NOMO-1 treated with DMSO at 0.1 percent for 48 hours (cell line): ENCODE measurements around the gene NEK4.
A peak's percentile ranks its signal among the peaks of the same experiment; 100 is the strongest.
"Not testable (repeated sequence)": the region's sequence is repeated elsewhere in the genome, so short reads cannot be mapped to it uniquely, and the experiment has no call there.

Experiments
- DNase-seq: peaks from one replicate; lab custom pipeline; 2025; ENCODE audit not compliant: unreplicated experiment; lab: John Stamatoyannopoulos, UW

NEK4 gene

DNA sequence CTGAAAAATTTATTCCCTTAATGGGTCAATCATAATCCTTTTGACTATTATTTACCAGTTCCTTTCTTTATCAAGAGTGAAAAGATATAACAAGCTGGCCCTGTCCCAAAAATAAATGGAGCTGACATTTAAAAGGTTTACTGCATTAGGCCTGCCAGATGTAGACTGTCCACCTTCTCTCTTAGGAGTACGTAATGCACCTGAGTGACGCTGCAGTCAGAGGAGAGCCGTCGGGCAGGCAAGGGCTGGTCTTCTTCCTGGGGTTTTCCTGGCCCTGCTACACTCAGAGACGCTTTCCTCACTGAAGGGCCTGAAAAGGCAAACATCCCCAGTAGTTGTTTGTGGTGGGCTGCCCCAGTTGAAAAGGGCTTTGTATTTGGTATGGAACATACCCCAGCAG lies 27.6 kb downstream of the NEK4 start:
- DNase-seq: no peak

DNA sequence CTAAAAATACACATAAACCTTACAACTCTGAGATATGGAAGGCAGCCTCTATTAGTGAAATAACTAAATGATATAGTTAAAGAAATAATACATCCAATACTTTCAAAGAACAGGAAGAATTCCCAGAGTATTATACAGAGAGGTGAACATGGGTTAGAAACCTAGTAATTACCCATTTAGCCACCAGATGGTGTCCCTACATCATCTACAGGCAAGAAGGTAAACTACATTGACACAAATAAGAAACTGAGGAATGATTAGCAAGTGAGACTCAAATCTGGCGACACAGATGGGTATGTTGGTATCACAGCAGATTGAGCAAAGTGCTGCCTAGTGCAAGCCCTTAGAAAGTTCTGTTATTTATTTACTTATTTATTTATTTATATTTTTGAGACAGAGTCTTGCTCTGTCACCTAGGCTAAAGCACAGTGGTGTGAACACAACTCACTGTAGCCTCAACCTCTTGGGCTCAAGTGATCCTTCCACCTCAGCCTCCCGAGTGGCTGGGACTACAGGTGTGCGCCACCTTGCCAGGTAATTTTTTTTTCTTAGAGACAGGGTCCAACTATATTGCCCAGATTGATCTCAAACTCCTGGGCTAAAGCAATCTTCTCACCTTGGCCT lies 28.2 kb downstream of the NEK4 start:
- DNase-seq: peak; percentile 31

DNA sequence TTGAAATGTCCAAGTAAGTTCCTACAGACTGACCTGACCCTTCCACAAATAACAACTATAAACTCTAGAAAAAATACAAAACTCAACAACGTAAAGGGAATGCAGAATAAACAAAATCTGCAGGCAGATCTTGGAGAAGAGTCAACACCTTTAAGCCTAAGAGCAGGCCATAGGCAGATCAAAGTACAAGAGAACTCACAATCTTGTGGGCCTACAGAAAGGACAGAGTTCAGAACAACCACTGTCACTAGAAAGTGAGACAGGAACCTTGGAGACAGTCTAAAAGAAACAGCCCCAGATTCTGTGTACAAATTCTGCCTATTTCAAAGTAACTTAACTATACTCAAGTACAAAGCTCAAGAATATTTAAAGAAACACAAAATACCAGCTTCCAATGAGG lies 31.0 kb downstream of the NEK4 start:
- no peak for DNase-seq

DNA sequence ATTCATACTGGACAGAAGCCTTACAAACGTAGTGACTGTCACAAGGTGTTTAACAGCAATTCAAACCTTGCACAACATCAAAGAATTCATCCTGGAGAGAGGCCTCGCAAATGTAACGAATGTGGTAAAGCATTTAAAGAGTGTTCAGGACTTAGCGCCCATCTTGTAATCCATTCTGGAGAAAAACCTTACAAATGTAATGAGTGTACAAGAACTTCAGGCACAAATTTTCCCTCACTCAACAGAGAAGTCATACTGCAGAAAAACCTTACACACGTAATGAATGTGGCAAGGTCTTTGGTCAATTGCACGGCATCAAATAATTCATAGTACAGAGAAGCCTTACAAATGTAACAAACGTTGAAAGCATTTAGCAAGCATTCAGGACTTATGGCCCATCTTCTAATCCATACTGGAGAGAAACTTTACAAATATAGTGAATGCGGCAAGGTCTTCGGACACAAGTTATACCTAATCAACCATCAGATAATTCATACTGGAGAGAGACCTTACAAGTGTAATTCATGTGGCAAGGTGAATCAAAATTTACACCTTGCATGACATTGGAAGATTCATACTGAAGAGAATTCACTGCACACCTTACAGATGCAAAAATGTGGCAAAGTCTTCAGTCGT lies 37.4 kb downstream of the NEK4 start:
- no peak for DNase-seq

DNA sequence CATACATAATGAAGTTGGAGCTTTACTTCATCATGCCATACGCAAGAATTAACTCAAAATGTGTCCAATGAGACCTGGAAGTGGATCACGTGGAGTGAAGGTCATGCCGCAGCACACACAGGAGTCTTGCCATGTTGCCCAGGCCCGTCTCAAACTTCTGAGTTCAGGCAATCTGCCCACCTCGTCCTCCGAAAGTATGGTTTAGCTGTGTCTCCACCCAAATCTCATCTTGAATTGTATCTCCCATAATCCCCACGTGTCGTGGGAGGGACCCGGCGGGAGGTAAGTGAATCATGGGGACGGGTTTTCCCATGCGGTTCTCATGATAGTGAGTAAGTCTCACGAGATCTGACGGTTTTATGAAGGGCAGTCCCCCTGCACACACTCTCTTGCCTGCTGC lies 39.1 kb downstream of the NEK4 start:
- no peak for DNase-seq

DNA sequence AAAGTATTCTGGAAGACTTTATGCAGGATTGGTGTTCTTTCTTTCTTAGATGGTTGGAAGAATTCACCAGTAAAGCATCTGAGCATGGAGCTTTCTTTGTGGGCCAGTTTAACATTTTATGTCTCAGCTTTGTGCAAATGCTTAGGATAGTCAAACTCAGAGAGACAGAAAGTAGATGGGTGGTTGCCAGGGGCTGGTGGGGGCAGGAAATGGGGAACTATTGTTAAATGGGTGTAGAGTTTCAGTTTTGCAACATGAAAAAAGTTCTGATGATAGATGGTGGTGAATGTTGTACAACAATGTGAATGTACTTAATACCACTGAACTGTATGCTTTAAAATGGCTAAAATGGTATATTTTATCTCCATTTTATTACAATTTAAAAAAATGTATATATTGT lies 40.1 kb downstream of the NEK4 start:
- peak; percentile 42 for DNase-seq

DNA sequence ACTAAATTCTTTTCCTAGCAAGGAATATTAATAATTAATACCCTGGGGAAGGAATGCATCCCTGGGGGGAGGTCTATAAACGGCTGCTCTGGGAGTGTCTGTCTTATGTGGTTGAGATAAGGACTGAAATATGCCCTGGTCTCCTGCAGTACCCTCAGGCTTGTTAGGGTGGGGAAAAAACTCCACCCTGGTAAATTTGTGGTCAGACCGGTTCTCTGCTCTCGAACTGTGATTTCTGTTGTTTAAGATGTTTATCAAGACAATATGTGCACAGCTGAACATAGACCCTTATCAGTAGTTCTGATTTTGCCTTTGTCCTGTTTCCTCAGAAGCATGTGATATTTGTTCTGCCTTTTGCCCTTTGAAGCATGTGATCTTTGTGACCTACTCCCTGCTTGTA lies 42.0 kb downstream of the NEK4 start:
- DNase-seq: not testable (repeated sequence)

DNA sequence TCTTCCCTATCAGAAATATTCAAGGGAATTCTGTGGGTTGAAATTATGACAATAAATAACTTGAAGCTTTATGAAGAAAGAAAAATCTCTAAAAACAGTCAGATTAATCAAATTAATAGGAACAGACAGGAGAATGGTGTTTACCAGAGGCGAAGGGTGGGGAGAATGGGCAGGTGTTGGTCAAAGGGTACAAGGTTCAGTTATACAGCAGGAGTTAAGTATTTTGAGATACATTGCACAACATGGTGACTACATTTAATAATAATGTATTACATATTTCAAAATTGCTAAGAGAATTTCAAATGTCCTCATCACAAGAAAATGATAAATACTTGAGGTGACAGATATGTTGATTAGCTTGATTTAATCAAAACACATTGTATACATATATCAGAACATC lies 46.2 kb downstream of the NEK4 start:
- DNase-seq: no peak

DNA sequence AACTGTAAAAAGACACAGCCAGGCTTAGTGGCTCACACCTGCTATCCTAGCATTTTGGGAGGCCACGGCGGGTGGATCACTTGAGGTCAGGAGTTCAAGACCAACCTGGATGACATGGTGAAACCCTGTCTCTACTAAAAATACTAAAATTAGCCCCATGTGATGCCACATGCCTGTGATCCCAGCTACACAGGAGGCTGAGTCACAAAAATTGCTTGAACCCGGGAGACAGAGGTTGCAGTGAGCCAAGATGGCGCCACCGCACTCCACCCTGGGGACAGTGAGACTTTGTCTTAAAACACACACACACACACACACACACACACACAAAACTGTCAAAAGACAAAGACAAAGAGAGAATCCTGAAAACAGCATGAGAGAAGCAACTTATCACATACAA lies 46.8 kb downstream of the NEK4 start:
- no peak for DNase-seq

DNA sequence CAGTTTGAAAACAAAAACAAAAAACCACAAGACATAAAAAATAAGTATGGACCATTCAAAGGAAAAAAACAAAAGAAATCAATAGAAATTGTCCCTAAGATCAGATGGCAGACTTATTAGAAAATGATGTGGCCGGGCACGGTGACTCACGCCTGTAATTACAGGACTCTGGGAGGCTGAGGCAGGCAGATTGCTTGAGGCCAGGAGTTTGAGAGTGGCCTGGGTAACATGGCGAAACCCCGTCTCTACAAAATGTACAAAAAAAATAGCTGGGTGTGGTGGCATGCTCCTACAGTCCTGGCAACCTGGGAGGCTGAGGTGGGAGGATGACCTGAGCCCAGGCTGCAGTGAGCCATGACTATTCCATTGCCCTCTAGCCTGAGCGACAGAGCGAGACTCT lies 48.2 kb downstream of the NEK4 start:
- DNase-seq: peak; percentile 10

DNA sequence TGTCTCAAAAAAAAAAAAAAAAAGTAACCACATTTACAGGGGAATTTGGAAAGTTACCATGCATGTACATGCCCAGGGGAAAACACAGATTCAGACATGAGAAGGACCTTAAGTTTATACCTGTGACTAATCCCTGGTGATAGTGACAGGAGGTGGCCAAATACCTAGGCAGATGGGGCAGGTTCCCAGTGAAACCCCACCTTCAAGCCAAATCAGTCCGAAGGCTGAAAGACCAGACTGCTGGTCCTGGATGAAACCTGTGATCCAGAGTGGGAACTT lies 49.1 kb downstream of the NEK4 start:
- DNase-seq: no peak

DNA sequence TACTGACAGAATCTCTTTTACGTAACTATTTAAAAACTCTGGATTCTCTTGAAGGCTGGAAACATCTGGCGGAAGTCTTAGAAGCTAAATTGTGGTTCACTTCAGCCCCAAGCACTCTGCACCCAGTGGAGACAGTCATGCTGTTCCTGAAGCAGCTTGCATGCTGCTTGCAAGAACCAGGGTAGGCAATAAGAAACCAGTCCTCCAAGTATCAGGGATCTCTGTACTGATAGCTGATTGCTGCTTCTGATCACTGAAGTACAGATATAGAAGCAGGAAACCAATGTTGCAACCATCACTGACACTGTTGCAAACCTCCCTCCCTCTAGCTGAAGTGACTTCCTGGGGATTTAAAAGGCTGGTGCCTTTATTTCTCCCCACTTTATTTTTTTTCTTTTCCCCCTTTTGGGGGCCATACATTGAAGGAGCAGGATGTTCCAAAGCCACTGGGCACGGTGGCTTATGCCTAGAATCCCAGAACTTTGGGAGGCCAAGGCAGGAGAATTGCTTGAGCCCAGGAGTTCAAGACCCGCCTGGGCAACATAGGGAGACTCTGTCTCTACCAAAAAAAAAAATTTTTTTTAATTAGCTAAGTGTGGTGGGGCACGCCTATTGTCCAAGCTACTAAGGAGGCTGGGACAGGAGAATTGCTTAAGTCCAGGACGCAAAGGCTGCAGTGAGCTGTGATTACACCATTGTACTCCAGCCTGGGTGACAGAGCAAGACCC lies 49.6 kb downstream of the NEK4 start:
- peak; percentile 97 for DNase-seq

DNA sequence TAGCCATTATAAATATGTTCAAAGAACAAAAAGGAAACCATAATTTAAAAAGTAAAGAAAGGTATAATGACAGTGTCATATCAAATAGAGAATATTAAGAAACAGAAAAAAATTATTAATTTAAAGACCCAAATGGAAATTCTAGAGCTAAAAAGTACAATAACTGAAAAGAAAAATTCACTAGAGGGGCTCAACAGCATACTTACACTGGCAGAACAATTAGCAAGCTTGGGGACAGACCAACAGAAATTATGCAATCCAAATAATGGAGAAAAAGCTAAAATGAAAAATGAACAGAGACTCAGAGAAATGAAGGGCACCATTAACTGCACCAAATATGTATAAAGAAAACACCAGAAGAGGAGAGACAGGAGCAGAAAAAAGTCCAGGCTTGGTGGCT lies 51.1 kb downstream of the NEK4 start:
- DNase-seq: no peak

DNA sequence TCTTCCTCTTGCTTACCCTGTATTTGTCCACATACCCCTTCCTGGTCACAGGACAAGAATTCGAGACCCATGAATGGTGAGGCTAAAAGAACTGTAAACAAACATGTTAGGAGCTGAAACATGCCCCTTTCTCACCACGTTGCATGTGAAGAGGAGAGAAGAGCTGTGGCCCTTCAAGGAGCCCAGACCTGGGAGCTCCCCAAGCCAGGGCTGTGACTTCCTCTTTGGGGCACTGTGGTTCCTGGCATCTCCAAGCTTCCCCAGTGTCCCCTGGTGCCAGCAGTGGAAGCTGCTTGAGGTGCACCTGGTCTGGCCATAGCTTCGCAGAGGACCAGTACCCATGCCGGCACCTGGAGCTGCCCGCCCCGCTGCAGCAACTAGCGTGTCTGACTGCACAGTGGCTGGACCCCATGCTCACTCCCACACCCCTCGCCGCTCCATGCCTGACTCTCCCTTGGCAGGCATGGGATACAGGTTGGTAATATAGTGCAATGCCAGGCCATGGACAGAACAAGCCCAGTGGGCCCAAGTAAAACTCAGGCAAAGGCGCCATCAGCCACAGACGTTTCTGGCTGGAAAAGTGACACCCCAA lies 54.9 kb downstream of the NEK4 start:
- no peak for DNase-seq

DNA sequence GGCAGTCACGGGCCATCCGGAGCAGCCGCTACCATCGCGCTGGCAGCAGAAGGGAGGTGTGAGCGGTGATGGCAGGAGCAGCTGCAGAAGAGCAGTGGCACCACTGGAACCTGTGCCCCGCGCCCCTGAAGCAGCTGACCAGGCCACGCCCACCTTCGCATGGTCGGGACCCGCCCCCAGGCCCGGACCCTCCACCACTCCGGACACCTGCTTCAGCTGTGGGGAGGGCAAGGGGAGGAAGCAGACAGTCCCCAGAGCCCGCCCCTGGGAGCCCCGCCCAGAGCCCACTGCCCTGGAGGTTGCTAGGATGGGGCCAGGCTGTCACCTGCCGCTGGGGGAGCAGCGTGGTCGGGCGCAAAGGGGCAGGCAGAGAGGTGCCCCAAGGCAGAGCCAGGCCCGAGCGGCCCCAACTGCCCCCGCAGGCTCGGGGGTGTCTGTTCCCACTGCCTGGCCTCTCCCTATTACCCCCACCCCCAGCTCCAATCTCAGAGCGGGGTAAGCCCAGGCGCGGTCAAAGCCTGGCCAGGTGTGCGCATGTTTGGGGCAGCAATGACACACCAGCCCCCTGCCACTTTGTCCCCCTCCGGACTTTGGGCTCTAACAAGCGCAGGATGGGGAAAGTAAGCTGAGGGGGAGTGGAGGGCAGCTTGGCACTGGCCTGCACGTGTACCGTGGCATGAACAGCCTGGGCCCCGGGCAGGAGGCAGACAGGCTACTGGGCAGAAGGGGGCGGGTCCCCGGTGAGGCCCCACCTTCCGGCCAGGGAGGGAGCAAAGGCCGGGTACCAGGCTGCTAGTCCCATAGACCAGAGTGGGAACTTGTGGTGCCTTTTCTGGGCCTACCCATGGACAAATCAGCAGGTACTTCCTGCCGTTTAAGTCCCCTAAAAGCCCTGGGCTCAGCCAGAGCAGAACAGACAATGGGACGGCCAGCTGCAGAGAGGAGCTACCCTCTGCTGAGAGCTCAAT lies 56.1 kb downstream of the NEK4 start:
- no peak for DNase-seq

DNA sequence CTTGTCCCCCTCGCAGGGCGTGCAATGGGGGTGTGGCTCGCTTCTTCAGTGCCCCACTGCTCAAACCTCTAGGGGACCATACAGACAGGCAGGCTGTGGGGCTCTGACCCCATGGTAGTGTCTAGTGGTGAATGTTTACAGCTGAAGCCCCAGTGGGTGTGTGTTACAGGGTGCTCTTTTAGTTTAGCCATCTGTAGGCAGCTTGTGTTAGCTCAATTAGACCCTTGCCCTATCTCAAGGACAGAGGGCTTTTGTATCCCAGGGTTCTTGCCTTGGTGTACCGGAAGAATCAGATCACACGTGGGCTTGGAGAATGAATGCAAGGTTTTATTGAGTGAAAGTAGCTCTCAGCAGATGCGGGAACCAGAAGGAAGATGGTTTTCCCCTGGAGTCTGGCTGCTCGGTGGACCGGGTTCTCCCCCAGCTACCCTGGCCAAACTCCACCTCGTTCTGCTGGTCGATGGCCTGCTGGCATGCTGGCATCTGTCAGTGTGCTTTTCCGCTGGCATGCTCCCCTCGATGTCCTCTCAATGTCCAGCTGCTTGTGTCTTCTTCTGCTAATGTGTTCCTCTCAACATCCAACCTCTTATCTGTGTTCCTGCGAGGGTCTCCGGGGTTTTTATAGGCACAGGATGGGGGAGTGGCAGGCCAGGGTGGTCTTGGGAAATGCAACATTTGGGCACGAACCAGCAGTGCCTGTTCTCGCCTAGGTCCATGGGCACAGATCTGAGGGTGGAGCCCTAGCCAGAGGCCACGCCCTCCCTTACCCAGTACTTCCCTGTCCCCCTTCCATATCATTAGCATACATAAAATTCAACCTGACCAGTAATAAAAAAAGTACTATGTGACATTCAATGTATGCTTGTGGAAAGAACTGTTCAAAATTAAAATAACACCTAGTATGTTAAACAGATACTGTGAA lies 58.2 kb downstream of the NEK4 start:
- DNase-seq: no peak

DNA sequence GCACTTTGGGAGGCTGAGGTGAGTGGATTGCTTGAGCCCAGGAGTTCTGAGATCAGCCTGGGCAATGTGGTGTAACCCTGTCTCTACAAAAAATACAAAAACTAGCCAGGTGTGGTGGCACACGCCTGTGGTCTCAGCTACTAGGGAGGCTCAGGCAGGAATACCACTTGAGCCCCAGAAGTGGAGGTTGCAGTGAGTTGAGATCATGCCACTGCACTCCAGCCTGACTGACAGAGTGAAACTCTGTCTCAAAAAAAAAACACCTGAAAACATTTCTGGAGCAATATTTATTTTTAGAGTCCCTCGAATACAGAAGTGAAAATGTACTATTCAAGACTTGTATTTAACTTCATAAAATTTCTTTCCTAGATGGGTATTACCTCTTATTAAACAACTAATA lies 60.2 kb downstream of the NEK4 start:
- peak; percentile 17 for DNase-seq

DNA sequence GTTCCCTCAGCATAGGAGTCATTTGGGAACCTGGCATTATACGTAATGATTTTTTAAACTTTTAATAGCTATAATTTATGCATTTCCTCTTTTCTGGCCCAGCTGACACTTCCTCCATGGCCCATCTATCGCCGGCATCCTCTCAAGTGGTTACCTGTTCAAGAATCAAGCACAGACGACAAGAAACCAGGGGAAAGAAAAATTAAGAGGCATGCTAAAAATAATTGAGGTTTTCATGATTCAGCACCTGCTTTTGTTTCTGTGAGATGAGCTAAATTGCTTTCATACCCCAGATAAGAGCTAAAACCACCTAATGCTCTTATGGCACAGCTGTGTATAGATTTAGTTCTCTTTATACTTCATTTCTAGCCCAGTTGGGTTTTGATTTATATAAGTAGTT lies 63.2 kb downstream of the NEK4 start:
- DNase-seq: peak; percentile 78

DNA sequence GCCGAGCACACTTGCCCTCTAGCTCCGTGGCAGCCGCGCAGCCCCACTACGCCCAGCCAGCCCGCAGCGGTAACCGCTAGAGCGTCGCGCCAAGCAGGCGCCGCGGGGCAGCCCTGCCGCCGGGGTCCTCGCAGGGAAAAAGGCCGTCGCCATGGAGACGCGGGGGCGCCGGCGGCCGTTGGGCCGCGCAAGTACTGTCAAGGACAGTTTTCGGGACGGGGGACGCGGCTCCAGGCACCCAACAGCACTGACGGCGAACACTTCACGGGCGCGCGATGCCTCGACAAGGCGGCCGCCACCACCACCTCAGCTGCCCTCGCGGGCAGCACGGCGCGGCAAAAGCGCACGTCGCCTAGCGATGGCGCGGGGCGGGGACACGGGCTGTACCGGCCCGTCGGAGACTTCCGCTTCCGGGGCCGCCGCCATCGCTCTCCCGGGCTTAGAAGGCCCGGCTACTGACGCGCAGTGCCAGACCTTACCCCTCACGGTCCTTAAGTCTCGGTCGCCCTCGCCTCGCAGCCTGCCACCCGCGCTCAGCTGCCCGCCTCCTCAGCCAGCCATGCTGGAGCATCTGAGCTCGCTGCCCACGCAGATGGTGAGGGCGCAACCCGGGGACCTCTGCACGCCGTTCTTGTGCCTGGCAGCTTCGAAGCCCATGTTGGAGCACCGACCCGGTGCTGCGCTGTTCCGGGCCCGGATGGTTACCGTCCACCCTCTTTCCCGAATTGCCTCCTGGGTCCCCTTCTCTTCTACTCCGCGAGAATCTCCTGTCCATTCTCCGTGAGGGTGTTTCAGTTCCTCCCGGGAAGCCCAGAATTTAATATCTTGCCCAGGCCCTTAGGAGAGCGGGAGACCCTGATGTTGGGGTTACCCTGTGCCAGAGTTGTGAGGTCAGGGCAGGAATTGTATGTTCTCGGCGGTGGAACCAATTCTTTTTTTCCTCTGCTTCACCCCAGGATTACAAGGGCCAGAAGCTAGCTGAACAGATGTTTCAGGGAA lies 64.8 kb downstream of the NEK4 start, which contains the start of the genes GLT8D1 and SPCS1:
TSS of gene GLT8D1 (minus strand) at position 104 of the 999 bp plus-strand sequence. CDS start 5,331 bp downstream, outside the sequence.
TSS of gene SPCS1 (plus strand) at position 419 of the 999 bp plus-strand sequence. CDS start at position 560, 141 bp downstream.
- DNase-seq: peak; percentile 86
